RWPE1 (cell line): ENCODE measurements around the gene SMIM33.

Source experiments
- CTCF ChIA-PET: fragments of 350-600 bp; sonication (Branson Sonifier 250); formaldehyde crosslinking; extraction: SDS; loops from one replicate; lab custom pipeline; 2021; lab: Yijun Ruan, JAX
- POLR2A ChIA-PET: fragments of 400-600 bp; formaldehyde crosslinking; extraction: SDS; loops from one replicate; lab custom pipeline; 2020; ENCODE audit warnings: antibody characterized with exemption; ENCODE audit not compliant: low non-redundant PET; lab: Yijun Ruan, JAX
- DNase-seq: peaks from one replicate; pipeline ENCODE4 v3.0.0; 2012; ENCODE audit warnings: low spot score
- H3K27ac ChIP-seq: fragments of 450-650 bp; 2 replicates; pipeline ENCODE4 v1.5.1; 2017
- CTCF ChIP-seq: fragments of 450-650 bp; conservative IDR thresholded peaks from 2 replicates; pipeline ENCODE4 v1.5.1; 2017; ENCODE audit warnings: low read depth, mild to moderate bottlenecking

The SMIM33 gene

GRCh38 chr5:139461176-139461575 lies 9.6 kb upstream of the SMIM33 start:
- DNase-seq = no peak
- TF ChIP-seq CTCF = no peak
- ChIA-PET CTCF (interaction anchor here (0.7 kb wide), 1 partner anchor 45 kb away, joined by 3 read pairs; no protein-coding TSS in a partner anchor), POLR2A (no interaction called here)
- no peak overlapping the region for H3K27ac ChIP-seq

GRCh38 chr5:139461698-139462097 lies 9.1 kb upstream of the SMIM33 start:
- no peak for TF ChIP-seq CTCF
- no peak overlapping the region for H3K27ac ChIP-seq
- POLR2A ChIA-PET = no interaction called here
- CTCF ChIA-PET = interaction anchor here (0.7 kb wide), 1 partner anchor 46 kb away, joined by 3 read pairs; no protein-coding TSS in a partner anchor
- DNase-seq = no peak

GRCh38 chr5:139462586-139463276 lies 8.1 kb upstream of the SMIM33 start, which contains the start of gene ECSCR:
TSS of gene ECSCR (minus strand) at chr5:139462743. CDS start at chr5:139462670, 73 bp downstream.
- H3K27ac ChIP-seq = no peak within 1 kb of the TSS
- no peak for TF ChIP-seq CTCF
- no peak for DNase-seq
- POLR2A ChIA-PET = no interaction called here
- CTCF ChIA-PET = no interaction called here

GRCh38 chr5:139468421-139468931 lies 2.3 kb upstream of the SMIM33 start:
- ChIA-PET CTCF (no interaction called here), POLR2A (no interaction called here)
- no peak for DNase-seq
- no peak for TF ChIP-seq CTCF
- H3K27ac ChIP-seq = no peak overlapping the region

GRCh38 chr5:139472386-139473030 lies 1.7 kb downstream of the SMIM33 start:
- CTCF ChIA-PET = interaction anchor here (1.2 to 1.8 kb wide), 2 partner anchors 50 to 71 kb away, joined by 3 to 8 read pairs; no protein-coding TSS in a partner anchor
- H3K27ac ChIP-seq = peak overlapping the region; percentile 100
- TF ChIP-seq CTCF = no peak
- POLR2A ChIA-PET = no interaction called here
- DNase-seq = no peak

- H3K27ac ChIP-seq = peak overlapping the region; percentile 100
- ChIA-PET POLR2A (no interaction called here), CTCF (interaction anchor here (1.2 to 1.8 kb wide), 2 partner anchors 51 to 72 kb away, joined by 3 to 8 read pairs; no protein-coding TSS in a partner anchor)
- no peak for TF ChIP-seq CTCF
- DNase-seq = no peak
Observed at GRCh38 chr5:139473105-139473504, 2.3 kb downstream of the SMIM33 start.
